ENCODE results near the gene PRR16.

- TF ChIP-seq, protein P1, sequence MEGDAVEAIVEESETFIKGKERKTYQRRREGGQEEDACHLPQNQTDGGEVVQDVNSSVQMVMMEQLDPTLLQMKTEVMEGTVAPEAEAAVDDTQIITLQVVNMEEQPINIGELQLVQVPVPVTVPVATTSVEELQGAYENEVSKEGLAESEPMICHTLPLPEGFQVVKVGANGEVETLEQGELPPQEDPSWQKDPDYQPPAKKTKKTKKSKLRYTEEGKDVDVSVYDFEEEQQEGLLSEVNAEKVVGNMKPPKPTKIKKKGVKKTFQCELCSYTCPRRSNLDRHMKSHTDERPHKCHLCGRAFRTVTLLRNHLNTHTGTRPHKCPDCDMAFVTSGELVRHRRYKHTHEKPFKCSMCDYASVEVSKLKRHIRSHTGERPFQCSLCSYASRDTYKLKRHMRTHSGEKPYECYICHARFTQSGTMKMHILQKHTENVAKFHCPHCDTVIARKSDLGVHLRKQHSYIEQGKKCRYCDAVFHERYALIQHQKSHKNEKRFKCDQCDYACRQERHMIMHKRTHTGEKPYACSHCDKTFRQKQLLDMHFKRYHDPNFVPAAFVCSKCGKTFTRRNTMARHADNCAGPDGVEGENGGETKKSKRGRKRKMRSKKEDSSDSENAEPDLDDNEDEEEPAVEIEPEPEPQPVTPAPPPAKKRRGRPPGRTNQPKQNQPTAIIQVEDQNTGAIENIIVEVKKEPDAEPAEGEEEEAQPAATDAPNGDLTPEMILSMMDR (IDR thresholded peaks at IDR 0.05) = no peak
- TF ChIP-seq POLR2A (IDR thresholded peaks at IDR 0.05) = no peak
Measured at GRCh38 chr5:120628156-120628555, 164.1 kb downstream of the PRR16 start.

All from lower leg skin (tissue), 3 donors.